Stimulated activated CD8-positive, alpha-beta memory T cell treated with anti-CD3 and anti-CD28 coated beads, Interleukin-2, amount 100 ng/mL, for 1 hour (primary cell): ENCODE data around the gene SMAD9.
"Not testable (repeated sequence)": the region's sequence is repeated elsewhere in the genome, so short reads cannot be mapped to it uniquely, and the experiment has no call there.

Experiments used
- DNase-seq, 2 donors: peaks; one replicate each; pipeline ENCODE4 v3.0.0-alpha.2; 2020; ENCODE audit warnings: low read depth in 2 of 2

The SMAD9 gene

DNA sequence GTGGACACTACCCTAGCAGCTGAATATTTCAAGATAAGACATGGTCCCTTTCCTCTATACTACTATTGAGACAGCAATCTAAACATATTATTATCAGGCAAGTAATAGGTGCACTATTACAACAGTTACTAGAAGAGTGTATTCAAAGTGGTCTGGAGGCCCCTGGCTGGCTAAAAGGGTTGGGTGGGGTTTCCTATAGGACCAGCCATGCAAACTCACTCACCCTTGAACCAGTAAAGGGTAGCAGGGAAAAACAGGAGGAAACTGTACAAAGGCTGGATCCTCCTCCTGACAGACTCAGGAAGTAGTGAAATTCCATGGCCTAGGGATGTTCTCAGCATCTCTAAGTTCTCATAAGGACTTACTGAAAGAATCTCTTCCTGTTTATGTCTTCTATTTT lies 7.7 kb downstream of the SMAD9 start:
- no peak for DNase-seq

GRCh38 chr13:36910545-36910944 lies 9.5 kb downstream of the SMAD9 start:
- no peak for DNase-seq

DNA sequence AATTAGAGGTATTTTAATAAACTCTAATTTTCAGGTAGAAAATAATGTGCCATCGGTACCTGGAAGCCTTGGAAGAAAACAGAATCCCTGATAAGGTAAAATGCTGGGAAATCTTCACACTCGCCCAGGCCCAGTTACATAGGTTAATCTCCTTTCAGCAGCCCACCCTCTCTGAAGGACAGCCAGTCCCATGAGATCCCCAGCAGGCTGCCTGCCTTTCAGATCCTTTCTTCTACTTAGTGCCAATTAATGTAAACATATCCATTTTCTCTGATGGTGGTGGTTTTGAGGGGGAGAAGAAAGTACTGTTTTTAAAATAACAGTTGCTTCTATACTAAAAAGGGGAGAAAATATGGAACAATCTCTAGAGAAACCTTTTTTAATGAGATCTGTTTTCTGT lies 12.2 kb downstream of the SMAD9 start:
- no peak for DNase-seq

- no peak for DNase-seq
Measured at GRCh38 chr13:36907266-36907665, 12.8 kb downstream of the SMAD9 start.

DNA sequence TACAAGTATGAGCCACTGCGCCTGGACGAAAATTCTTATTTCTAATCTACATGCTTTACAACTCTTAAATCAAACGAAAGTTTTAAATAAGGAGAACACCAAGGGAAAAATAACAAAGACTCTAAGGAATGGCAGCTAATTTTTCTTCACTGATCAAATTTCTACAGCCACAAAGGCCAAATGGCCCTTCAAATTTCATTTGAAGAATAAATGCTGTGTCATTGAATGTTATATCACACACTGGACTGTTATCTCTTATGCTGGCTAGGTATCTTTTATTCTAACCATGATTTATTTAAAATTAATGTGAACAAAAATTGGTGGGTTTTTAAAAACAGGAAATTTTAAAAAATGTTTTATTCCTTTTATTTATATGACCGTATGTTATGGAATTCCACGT lies 14.1 kb downstream of the SMAD9 start:
- no peak for DNase-seq

GRCh38 chr13:36903925-36904595 lies 16.0 kb downstream of the SMAD9 start:
- no peak for DNase-seq

- DNase-seq = no peak
Measured at GRCh38 chr13:36897054-36897616, 22.9 kb downstream of the SMAD9 start.

DNA sequence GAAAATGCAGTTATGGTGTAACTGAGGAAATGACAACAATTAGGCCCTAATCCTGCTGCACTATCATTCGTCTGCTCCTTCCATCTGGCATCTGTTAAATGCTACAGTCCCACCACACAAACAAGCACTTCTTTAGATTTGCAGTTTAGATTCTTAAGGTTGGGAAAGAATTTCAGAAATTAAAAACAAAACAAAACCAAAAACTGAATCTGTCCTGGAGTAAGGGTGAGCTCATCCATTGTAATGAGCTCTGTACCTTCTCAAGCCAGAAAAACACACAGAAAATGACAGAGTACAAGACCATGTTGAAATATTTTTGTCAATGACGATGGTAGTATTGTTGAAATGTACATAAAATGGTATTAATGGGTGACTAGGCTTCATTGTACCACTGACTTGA lies 28.3 kb downstream of the SMAD9 start:
- DNase-seq = no peak

GRCh38 chr13:36888645-36889044 lies 31.4 kb downstream of the SMAD9 start:
- DNase-seq = no peak

DNA sequence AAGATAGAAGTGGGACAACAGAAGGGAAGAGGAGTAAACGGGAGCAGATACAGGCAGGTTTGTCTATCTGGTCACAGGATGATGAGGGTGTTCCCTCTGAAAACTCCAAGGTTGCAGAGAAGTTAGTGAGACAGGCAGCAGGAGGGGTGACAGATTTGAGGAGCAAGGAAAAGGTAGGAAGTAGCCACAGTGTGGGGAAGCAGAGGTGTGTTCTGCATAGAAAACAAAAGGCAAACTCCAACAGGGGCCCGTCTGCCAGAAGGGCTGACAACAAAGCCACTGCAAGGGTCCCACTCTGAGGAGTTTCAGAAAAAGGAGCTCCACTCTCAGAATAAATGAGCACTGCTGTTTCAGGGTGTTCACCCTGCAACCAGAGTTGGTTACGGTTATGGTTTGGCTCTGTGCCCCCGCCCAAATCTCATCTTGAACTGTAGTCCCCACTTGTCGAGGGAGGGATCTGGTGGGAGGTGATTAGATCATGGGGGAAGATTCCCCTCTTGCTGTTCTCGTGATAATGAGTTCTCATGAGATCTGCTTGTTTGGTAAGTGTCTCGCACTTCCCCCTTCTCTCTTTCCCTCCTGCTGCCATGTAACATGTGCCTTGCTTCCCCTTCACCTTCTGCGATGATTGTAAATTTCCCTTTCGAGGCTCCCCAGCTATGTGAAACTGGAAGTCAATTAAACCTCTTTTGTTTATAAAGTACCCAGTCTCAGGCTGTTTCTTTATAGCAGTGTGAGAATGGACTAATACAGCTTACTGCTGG lies 32.1 kb downstream of the SMAD9 start:
- no peak for DNase-seq

DNA sequence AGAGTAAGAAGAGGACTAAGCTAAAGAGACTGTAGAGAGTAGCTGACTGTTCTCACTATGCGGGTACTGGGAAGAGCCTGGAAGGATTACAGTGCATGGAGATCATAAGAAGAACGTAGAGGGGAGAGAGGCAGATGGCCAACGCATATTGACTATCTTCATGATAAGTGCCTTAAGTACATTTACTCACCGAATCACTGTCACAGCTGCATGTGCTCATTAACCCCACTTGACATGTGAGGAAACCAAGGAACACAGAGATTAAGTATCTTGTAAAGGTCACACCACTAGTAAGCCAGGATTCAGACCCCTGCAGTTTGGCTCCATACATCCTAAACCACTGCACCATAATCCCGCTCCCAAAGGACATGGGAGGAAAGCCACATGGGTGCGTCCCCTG lies 34.1 kb downstream of the SMAD9 start:
- DNase-seq = no peak

GRCh38 chr13:36884235-36884634 lies 35.8 kb downstream of the SMAD9 start:
- no peak for DNase-seq

DNA sequence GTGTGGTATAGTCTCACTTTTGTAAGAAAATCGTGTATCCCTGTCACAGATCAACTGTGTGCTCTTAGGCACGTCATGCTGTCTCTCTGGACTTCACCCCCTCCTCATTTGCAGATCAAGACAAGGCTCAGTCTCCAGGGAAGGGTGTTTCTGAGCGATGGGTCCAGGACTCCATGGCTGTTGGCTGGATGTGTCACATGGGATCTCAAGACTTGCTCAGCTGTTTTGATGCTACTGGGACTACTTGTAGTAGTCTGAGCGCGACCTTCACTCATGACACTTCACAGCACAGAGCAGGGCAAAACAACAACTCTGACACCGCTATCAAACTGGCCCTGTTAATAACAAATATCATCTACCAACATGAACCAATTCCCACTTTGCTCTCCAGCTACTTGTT lies 36.2 kb downstream of the SMAD9 start:
- no peak for DNase-seq

GRCh38 chr13:36883392-36883791 lies 36.6 kb downstream of the SMAD9 start:
- DNase-seq = not testable (repeated sequence)

GRCh38 chr13:36882829-36883390 lies 37.1 kb downstream of the SMAD9 start:
- no peak for DNase-seq

DNA sequence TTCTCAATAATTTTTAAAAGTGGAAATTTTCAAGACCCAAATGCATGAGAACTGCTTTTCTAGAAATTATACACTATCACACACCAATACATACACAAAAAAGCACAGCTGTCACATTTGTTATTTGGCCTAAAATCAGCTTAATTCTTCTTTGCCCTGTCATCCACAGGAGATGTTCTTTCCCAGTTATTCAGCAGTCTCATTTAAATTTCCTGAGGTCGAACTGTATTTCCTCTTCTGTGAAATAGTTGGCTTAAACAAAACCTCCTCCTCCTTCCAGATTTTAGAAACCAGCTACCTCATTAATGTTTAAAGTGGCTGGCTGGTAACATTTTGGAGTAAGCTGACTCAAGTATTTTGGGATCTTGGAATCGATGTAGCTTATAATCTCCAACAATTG lies 39.1 kb downstream of the SMAD9 start:
- DNase-seq = no peak

- no peak for DNase-seq
Measured at GRCh38 chr13:36879218-36879938, 40.7 kb downstream of the SMAD9 start.

DNA sequence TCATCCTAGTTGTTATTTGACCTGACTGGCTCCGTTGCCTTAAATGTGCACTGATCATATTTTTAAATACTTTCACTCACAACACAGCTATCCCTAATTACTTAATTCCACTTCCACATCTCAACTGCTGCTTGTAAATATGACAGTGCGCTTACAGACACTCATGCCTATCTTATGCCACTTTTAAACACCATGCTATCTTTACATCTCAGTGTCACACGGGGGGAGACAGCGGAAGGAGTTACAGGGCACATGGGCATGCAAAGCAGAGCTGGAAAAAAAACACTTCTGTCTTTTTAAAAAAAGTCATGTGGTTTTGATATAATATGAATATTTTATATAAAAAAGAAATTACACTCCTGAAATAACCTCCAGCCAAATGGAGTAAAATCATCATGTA lies 44.1 kb downstream of the SMAD9 start:
- DNase-seq = no peak

DNA sequence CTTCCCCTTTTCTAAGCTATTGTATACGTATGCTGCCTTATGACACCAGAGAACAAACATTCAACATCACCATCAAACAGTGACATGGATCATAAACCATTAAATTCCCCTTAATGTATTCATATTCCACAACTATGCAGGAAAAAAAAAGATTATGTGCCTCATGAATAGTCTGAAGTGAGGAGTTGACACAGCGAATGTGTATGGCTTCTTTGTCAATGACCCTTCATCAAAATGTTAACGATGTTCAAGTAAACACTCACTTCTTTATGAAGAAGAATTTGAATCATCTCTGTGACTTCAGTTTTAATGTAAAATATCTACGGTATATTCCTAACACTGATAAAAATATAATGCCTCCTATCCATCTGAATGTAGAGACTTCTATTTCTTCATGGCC lies 44.6 kb downstream of the SMAD9 start:
- DNase-seq = no peak

- DNase-seq = no peak
Measured at GRCh38 chr13:36872621-36873020, 47.4 kb downstream of the SMAD9 start.

DNA sequence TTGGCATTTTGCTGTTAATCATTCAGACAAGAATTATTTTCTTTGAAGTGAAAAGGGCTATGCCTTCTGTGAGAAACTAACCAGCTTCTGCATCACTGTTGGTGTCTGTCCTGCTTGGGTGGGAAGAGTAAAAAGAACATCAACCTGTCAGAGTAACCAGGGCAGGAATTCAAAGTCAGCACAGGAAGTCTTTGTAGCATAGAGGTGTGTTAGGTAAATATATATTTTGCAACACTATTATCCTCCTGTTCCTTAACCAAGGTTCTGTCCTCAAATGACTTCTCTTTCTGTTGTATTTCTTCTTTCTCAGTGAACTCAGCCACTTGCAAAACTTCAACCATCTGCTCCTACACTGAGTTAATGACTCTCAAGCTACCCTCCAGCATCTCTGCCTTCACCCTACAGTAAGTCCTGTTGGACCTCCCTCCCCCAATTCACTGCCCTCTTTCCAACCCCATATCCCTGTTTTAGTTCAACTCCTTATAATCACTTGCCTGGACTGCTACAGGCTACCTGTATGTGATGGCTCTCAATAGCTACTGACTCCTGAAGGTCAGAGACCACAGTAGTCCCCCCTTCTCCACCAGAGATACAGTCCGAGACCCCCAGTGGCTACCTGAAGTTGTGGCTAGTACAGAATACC lies 49.9 kb downstream of the SMAD9 start:
- DNase-seq = no peak

- no peak for DNase-seq
Measured at GRCh38 chr13:36866232-36866631, 53.8 kb downstream of the SMAD9 start.
